NCI-H2029 (cell line): ENCODE data around the gene PHYHIPL.
"Not testable (repeated sequence)": the region's sequence is repeated elsewhere in the genome, so short reads cannot be mapped to it uniquely, and the experiment has no call there.

Source experiments
- DNase-seq: peaks from one replicate; lab custom pipeline; 2025; lab: John Stamatoyannopoulos, UW

The PHYHIPL gene

GRCh38 chr10:59206204-59206720 lies 29.8 kb downstream of the PHYHIPL start:
- no peak for DNase-seq

GRCh38 chr10:59212301-59212798 lies 35.9 kb downstream of the PHYHIPL start:
- DNase-seq: no peak

GRCh38 chr10:59214160-59214559 lies 37.7 kb downstream of the PHYHIPL start:
- no peak for DNase-seq

DNA sequence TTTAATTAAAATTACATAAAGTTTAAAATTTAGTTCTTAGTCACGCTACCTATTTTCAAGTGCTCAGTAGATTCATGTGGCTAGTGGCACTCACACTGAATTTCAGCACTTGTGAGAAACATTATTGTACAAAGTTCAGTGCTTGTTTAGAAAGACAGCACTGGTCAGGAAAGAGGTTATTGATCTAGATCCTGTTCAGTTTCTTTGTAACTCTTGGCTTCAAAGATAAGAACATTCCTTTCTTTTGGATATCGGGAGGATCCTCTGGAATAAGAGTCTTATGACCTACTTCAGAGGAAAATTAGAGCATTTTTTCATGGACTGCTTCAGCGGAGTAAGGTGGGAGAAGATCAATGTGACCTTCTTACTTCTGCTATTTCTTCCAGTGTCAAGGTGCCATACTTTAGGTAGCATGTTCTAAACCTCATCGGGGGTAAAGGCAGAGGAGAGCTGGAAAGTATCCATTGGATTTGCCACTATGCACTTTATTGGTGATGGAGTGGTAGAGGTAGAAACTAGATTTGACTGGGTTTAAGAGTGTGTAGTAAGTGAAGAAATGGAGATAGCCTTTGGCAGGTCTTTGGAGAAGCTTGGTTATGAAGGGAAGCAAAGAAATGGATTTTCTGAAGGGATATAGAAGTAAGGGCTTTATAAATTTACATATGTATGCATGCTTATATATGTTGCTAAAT lies 39.9 kb downstream of the PHYHIPL start:
- no peak for DNase-seq

DNA sequence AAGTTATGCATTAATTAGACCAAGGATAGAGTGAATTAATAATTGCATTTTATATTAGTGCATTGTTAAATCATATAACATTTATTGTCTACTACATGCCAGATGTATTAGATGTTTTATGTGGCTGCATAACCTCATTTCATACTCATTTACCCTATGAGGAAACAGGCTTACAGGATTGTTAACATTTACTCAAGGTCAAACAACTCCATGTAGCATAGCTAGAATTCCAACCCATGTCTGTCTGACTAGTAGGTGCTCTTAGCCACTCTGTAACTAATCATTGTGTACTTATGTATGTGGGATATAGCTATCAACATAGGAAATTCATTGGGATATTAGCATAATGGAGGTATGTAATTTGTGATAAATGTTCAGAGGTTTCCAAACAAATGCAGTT lies 46.3 kb downstream of the PHYHIPL start:
- DNase-seq: no peak

DNA sequence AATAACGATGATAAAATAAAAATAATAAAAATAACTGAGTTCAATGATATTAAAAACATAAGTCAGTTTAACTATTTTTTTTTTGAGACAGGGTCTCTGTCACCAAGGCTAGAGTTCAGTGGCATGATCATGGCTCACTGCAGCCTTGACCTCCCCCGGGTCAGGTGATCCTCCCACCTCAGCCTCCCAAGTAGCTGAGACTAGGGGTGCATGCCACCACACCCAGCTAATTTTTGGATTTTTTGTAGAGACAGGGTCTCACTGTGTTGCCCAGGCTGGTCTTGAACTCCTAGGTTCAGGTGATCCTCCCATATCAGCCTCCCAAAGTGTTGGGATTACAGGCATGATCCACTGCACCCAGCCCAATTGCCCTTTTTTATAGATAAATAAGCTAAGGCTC lies 47.2 kb downstream of the PHYHIPL start:
- not testable (repeated sequence) for DNase-seq

DNA sequence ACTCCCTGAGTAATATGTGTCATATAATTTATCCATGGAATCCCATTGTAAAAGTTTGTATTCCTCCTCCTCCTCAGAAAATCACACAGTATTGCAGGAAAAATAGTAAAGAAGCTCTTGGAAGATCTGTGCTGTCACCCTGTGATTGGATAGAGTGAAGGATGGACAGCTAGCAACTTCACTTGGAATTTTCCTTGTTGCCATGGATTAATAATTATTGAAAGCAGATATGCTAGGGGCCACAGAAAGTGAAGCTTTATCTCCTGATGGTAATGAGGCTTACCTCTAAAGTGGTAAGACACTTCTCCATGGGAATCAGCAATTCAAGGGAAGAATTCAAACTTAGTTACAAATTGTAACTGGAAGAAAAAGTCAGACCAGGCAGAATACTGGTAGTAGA lies 48.8 kb downstream of the PHYHIPL start:
- no peak for DNase-seq

DNA sequence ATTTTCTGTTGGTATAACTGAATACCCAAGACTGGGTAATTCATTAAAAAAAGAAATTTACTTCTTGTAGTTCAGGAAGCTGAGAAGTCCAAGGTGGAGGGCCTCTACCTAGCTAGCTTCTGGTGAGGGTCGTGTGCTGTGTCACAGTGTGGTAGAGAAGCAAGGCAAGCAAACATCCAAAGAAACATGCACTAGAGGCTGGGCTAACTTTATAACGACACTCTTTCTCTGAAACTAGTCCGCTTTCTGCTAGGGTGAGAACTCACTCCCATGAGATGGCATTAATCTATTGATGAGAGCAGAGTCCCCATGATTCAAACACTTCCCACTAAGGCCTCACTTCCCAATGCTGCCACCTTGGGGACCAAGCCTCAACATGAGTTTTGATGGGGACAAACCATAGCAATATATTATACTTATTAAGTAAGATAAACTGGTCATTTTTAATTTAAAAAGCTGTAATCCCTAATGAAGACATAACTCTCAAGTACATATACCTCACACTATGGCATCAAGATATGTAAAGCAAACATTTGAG lies 50.8 kb downstream of the PHYHIPL start:
- no peak for DNase-seq

DNA sequence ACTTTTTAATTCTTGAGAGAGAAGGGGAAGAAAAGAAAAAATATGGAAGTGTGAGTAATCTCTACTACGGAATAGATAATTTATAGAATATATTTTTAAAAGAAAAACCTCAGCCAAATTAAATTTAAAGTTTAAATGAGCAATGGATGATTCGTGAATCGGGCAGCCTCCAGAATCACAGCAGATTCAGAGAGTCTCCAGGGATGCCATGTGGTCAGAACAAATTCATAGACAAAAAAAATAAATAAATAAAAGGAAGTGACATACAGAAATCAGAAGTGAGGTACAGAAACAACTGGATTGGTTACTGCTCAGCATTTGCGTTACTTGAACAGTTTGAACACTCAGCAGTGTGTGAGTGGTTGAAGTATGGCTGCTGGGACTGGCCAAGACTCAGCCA lies 53.0 kb downstream of the PHYHIPL start:
- DNase-seq: no peak

- no peak for DNase-seq
Observed at GRCh38 chr10:59234194-59234593, 57.8 kb downstream of the PHYHIPL start.

GRCh38 chr10:59234816-59235429 lies 58.5 kb downstream of the PHYHIPL start:
- DNase-seq: no peak

- no peak for DNase-seq
Observed at GRCh38 chr10:59236064-59236697, 59.7 kb downstream of the PHYHIPL start.

- DNase-seq: no peak
Observed at GRCh38 chr10:59237775-59238174, 61.3 kb downstream of the PHYHIPL start.

DNA sequence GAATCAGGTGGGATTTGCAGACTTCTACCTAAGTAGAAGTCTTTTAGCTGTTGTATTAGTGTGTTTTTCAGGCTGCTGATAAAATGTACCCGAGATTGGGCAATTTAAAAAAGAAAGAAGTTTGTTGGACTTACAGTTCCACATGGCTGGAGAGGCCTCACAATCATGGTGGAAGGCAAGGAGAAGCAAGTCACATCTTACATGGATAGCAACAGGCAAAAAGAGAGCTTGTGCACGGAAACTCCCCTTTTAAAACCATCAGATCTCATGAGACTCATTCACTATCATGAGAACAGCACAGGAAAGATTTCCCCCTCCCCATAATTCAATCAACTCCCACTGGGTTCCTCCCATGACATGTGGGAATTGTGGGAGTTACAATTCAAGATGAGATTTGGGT lies 62.7 kb downstream of the PHYHIPL start:
- DNase-seq: not testable (repeated sequence)

GRCh38 chr10:59240582-59241183 lies 64.2 kb downstream of the PHYHIPL start:
- DNase-seq: peak; percentile 4

DNA sequence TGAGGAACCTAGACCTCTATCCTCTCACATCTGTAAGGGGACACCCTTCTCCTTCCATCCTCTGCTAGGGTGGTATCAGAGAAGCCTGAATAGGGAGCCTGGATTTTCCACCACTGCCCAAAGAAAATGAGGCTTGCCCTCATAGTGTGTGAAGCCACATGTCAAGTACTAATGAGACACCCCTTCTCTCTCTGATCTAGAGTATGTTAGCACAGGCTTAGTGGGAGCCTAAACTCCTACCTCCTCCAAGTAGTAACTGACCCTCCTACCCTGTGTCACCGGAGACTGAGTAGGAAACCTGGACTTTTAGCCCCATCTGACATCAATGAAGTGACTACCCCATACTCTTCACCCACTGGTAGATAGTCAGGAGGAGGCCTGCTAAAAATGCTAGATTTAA lies 65.6 kb downstream of the PHYHIPL start:
- DNase-seq: no peak

- no peak for DNase-seq
Observed at GRCh38 chr10:59242991-59243390, 66.5 kb downstream of the PHYHIPL start.

GRCh38 chr10:59243611-59244195 lies 67.3 kb downstream of the PHYHIPL start:
- DNase-seq: no peak

DNA sequence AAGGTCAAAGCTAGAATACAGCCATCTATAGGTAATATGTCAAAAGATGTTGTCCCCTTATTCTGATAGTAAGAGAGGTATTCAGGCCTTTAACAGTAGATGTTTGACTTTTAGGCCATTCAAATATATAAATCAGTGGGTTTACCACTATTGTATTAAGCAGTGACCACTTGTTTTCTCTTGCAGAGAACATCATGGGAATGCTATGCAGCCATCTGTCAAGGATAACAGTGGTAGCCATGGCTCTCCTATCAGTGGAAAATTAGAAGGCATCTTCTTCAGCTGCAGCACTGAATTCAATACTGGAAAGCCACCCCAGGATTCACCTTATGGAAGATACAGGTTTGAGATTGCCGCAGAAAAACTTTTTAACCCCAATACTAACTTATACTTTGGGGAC lies 68.4 kb downstream of the PHYHIPL start:
- DNase-seq: no peak

DNA sequence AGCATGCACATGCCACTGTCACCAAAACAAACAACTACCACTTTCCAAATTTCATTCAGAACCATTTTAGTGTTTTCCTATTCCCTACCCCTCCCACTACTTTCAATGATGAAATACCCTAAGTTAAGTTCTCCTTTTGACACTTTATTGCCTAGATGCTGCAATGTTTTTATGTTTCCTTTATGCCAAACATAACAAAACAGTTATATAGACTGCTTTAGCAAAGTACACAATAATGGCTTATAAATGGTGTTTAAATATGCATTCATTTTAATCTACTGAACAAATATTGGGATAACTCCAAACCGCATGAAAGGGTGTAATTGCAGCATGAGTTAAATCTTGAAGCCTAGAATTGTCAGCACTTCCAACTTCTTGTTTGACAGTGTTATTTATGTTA lies 69.2 kb downstream of the PHYHIPL start:
- no peak for DNase-seq

GRCh38 chr10:59252491-59252890 lies 76.0 kb downstream of the PHYHIPL start:
- DNase-seq: no peak

- DNase-seq: no peak
Observed at GRCh38 chr10:59255463-59255862, 79.0 kb downstream of the PHYHIPL start.
